ENCODE measurements around the gene SUFU. TPM values are rescaled to one million over a fixed set of nuclear protein-coding genes. Genes with fewer than 3 reads are reported as not detected.

SUFU gene
- total RNA-seq, 1 donor from 2014 or later: 16.9 TPM

- Mint-ChIP-seq H3K36me3 (ENCODE audit: unreplicated experiment) (peaks cover 12% of the 10 kb centered on the region), H3K4me1 (ENCODE audit: unreplicated experiment) (peaks cover 50% of the 10 kb centered on the region), H3K27ac (ENCODE audit: unreplicated experiment) (no peak overlapping the region), H3K9me3 (ENCODE audit: unreplicated experiment) (no peaks in the 10 kb centered on the region), H3K4me3 (ENCODE audit: unreplicated experiment) (no peak overlapping the region), H3K27me3 (ENCODE audit: unreplicated experiment) (no peaks in the 10 kb centered on the region)
- no peak for TF ChIP-seq CTCF (IDR thresholded peaks at IDR 0.05)
- no peak for DNase-seq (ENCODE audit: extremely low spot score, unreplicated experiment)
These were observed 146.3 kb downstream of the SUFU start for GRCh38 chr10:102649797-102650654.

- H3K4me1 Mint-ChIP-seq (ENCODE audit: unreplicated experiment): peaks cover 50% of the 10 kb centered on the region
- H3K36me3 Mint-ChIP-seq (ENCODE audit: unreplicated experiment): peaks cover 16% of the 10 kb centered on the region
- no peak for DNase-seq (ENCODE audit: extremely low spot score, unreplicated experiment)
- peak overlapping the region; percentile 18 for H3K27ac Mint-ChIP-seq (ENCODE audit: unreplicated experiment)
- TF ChIP-seq CTCF (IDR thresholded peaks at IDR 0.05): no peak
- H3K9me3 Mint-ChIP-seq (ENCODE audit: unreplicated experiment): no peaks in the 10 kb centered on the region
- H3K27me3 Mint-ChIP-seq (ENCODE audit: unreplicated experiment): no peaks in the 10 kb centered on the region
- no peak overlapping the region for H3K4me3 Mint-ChIP-seq (ENCODE audit: unreplicated experiment)
These were observed 147.1 kb downstream of the SUFU start for GRCh38 chr10:102650655-102651454.

- Mint-ChIP-seq H3K36me3 (ENCODE audit: unreplicated experiment) (peaks cover 16% of the 10 kb centered on the region), H3K9me3 (ENCODE audit: unreplicated experiment) (no peaks in the 10 kb centered on the region), H3K4me1 (ENCODE audit: unreplicated experiment) (peaks cover 43% of the 10 kb centered on the region), H3K4me3 (ENCODE audit: unreplicated experiment) (no peak overlapping the region), H3K27me3 (ENCODE audit: unreplicated experiment) (no peaks in the 10 kb centered on the region), H3K27ac (ENCODE audit: unreplicated experiment) (no peak overlapping the region)
- TF ChIP-seq CTCF (IDR thresholded peaks at IDR 0.05): no peak
- DNase-seq (ENCODE audit: extremely low spot score, unreplicated experiment): no peak
These were observed 147.8 kb downstream of the SUFU start for GRCh38 chr10:102651455-102652169.

- no peak overlapping the region for H3K4me3 Mint-ChIP-seq (ENCODE audit: unreplicated experiment)
- no peak overlapping the region for H3K27ac Mint-ChIP-seq (ENCODE audit: unreplicated experiment)
- peaks cover 36% of the 10 kb centered on the region for H3K4me1 Mint-ChIP-seq (ENCODE audit: unreplicated experiment)
- H3K27me3 Mint-ChIP-seq (ENCODE audit: unreplicated experiment): no peaks in the 10 kb centered on the region
- no peak for TF ChIP-seq CTCF (IDR thresholded peaks at IDR 0.05)
- no peak for DNase-seq (ENCODE audit: extremely low spot score, unreplicated experiment)
- peaks cover 17% of the 10 kb centered on the region for H3K36me3 Mint-ChIP-seq (ENCODE audit: unreplicated experiment)
- H3K9me3 Mint-ChIP-seq (ENCODE audit: unreplicated experiment): no peaks in the 10 kb centered on the region
These were observed 148.6 kb downstream of the SUFU start for GRCh38 chr10:102652170-102652916.
